ENCODE results near the gene SNX2.
"Not testable (repeated sequence)": the region's sequence is repeated elsewhere in the genome, so short reads cannot be mapped to it uniquely, and the experiment has no call there.

SNX2 gene
- 62.2 to 66.0 reads per million in 2 donors for total RNA-seq

DNA sequence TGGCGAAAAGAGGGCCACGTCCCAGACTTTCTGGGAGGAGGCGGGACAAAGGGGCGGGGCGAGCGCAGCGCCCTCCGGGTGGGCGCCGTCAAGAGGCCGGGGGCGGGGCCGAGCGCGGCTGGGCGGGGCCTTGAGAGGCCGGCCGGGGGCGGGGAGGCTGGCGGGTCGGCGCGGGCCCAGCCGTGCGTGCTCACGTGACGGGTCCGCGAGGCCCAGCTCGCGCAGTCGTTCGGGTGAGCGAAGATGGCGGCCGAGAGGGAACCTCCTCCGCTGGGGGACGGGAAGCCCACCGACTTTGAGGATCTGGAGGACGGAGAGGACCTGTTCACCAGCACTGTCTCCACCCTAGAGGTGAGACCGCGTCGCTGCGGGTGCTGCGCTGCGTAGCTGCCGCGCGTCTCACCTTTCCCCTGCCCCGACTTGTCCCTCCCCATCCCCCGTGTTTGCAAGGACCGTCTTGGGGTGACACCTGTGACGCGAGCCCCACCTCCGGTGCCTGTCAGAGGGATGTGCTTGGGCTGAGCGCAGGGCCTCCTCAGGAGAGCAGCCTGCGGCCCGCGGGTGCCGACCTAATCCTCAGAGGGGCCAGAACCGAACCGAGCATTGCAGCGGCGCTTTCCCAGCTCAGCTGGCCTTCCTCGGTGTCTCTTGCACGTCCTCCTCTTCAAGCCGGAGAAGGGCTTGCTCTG lies at the start of gene SNX2:
Gene SNX2, plus strand, starts transcription at position 220 of the 689 bp plus-strand sequence. Its CDS starts 24 bp downstream, at position 244.
- peak; percentile 84 for DNase-seq

- no peak for DNase-seq
Measured at GRCh38 chr5:122727112-122727541, 47.8 kb upstream of the SNX2 start.

DNA sequence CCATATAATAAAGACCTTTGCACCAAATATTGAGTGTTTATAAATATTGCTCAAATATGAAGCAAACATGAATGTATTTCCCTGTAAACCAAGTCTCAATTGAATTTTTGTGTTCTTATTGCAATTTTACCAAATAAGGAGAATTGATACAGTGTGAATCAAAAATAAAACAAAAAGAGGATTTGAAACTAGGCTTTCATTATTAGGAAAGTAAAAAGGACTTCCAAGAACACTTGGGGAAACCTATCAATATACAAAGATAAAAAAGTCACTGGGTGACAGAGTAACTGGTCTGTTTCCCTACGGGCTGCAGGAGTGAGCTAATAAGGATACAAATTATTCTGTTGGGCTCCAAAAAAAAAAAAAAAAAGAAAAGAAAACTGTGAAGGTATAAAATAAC lies 44.8 kb upstream of the SNX2 start:
- no peak for DNase-seq

DNA sequence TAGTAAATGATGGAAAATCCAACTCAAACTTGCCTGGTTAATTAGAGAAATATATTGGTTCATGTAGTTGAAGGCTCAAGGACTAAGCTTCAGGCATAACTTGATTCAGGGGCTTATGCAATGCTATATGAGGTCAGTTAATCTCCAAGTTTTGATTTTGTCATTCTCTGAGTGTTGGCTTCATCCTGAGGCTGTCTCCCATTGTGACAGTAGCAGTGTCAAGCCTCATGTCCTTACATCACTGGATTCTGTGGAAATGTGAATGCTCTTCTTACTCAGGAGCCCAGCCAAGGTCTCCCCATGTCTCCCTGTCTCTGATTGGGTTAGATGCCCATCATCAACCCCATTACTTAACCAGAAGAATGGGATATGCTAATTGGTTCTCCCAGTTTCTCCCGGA lies 44.4 kb upstream of the SNX2 start:
- DNase-seq, result no peak

DNA sequence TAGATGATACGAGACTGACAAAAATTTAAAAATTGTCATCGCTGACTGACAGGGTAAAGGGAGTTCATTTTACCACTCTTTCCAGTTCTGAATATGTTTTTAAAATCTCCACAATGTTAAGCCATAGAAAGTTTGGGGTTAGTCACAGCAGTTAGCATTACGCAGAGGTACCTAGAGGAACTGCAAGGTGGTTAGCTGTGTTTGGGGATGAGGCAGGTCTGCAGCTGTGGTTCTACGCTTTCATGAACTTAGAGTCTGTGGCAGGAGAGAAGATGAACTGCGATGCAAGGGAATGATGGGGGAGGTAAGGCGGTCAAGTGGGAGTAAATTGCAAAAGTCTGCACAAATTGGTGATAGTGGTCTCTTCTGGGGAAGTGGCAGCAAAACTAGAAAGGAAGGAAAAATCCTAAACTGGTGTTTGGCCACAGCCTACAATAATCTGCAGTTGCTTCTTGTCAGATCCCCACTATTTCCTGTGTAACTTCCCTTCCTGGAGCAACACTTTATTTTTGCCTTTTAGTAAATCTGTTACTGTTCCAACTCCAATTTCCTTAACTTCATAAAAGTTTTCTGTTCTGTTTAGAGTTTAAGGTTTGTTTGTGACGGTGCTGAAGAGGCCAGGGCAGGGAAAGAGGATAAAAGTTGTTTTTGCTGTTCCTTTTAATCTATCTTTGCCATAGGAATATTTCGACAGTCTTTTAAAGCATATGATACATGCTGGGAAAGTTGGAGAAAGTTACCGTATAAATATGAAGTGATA lies 38.6 kb upstream of the SNX2 start:
- no peak for DNase-seq

DNA sequence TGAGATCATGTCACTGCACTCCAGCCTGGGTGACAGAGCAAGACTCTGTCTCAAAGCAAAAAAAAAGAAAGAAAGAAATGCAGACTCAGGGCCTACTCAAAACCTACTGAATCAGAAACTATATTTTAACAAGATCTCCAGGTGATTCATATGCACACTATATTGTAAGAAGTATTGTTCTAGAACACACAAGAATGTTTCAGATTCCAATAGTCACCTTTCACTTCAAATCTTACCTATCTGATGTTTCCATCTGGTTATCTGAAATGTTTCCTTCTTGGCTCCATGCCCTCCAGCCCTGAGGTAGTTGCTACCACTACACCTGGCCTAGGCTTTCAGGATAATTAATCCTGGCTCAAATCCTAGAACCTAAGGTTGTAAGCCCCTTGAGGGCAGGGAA lies 36.8 kb upstream of the SNX2 start:
- no peak for DNase-seq

DNA sequence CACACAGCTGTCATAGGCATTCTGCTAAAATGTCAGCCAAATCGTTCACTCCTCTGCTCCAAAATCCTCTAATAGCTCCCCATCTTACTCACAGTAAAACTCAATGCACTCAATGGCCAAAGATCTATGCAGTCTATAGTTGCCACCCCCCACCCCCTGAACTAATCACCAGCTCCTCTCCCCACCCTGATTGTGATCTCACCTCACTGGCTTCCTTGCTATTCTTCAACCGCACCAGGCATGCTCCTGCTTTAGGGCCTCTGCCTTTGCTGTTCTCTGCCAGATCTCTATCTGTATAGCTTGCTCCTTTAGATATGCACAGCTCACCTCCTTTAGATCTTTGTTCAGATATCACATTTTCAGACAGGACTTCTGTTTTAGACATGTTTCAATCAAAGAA lies 33.2 kb upstream of the SNX2 start:
- DNase-seq, result no peak

DNA sequence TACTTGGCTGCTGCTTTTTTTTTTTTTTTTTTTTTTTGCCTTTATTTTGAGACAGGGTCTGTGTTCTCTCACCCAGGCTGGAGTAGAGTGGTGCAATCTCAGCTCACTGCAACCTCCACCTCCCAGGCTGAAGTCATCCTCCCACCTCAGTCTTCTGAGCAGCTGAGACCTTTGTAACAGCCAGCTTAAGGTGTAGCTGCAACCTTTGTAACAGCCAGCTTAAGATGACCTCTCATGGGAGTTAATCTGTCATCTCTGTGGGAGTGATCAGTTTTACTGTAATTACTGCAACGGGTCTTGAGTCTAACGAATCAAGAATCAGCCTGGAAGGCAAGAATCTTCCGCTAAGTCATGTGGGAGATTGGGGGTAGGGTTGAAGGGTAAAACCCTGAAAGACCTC lies 31.6 kb upstream of the SNX2 start:
- no peak for DNase-seq

DNA sequence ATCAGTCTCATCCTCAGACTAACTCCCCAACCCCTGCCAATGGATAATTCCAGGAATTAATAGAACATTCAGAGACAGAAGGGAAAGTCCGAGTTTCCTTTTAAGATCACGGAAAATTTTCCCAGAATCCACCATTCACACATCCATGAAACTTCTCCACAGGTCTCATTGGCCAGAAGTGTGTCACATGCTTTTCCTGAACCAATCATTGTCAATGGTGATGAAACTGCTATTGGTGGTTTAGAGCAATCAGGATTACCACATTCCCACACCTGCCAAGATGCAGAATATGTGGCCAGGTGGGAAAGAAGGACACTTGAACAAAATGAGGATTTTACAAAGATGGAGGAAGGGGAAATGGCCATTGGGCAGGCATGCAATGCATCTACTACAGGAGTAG lies 29.3 kb upstream of the SNX2 start:
- DNase-seq, result no peak

GRCh38 chr5:122749886-122750285 lies 25.0 kb upstream of the SNX2 start:
- DNase-seq, result no peak

DNA sequence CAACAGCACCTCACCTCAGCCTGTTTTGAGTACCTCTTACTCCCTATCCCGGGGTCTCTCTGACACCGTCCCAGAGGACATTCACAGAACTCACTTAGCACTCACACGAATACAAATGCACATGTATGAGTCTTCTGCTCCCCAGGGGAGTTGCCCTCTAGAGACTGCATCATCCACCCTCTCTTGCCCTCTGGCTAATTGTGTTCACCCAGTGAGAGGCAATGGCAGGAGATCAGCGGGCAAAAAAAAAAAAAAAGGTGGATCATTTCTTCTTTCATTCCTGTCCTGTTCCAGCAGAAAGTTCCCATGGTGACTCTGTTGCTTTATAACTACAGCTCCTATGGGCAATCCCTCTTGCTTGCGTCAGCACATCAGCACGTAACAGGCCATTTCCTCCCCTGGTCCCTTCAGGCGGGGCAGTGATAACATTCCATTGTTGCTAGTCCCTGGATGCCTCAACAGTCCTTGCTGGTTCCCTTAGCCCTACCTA lies 23.5 kb upstream of the SNX2 start:
- DNase-seq, result no peak

DNA sequence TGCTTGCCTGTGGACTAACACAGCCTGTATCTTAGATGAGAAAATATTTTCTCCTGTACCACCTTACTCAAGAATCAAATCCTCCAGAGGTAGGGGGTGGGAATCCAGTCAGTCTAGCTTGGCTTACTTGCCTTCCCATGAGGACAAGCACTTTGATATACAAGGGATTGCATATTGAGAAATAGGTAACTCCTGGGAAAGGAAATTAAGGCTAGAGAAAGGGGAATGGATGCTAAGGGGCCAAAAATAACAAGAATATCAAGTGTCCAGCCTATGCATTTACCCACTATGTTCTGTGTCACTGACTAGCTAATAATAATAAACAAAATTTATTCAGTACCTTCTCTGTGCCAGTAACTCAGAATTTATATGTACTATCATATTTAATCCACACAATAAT lies 21.4 kb upstream of the SNX2 start:
- DNase-seq, result no peak

- DNase-seq, result no peak
Measured at GRCh38 chr5:122755783-122756182, 19.1 kb upstream of the SNX2 start.

GRCh38 chr5:122756264-122756911 lies 18.5 kb upstream of the SNX2 start:
- DNase-seq, result no peak

DNA sequence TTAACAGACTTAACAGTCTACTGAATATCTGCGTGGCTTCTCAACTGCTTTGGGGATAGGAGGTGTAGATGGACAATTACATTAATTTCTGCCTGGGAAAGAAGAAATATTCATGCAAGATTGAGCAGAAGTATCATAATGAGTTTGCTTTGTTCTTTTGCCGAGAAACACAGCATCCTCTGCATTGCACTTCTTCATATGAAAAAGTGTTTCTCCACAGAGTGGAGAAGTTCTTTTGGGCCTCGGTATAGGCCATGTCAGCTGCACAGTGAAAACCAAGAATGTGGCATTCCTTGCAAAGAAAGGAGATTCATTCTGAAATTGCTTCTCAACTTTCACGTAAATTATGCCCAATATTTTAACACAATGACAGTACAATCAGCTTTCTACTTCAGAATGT lies 17.6 kb upstream of the SNX2 start:
- no peak for DNase-seq

GRCh38 chr5:122759241-122760070 lies 15.4 kb upstream of the SNX2 start:
- no peak for DNase-seq

GRCh38 chr5:122760236-122760635 lies 14.6 kb upstream of the SNX2 start:
- no peak for DNase-seq

DNA sequence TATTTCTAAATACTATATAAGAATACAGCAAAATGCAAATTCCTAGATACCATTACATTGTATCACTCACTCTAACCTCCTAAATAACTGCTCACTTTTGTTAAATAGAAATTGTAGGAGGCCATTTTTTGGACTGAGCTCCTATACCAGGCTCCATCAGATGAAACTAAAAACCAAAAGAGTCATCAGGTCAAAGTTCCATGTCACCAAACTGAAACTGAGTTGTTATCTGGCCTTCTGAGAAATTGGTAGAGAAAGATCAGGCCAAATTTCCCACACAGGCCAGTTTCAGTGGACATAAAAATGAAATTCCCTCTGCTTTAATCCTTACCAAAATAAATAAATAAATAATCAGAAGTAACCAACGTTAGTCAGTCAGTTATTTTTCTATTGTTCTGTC lies 13.8 kb upstream of the SNX2 start:
- DNase-seq, result no peak

GRCh38 chr5:122761896-122762295 lies 13.0 kb upstream of the SNX2 start:
- DNase-seq, result not testable (repeated sequence)

DNA sequence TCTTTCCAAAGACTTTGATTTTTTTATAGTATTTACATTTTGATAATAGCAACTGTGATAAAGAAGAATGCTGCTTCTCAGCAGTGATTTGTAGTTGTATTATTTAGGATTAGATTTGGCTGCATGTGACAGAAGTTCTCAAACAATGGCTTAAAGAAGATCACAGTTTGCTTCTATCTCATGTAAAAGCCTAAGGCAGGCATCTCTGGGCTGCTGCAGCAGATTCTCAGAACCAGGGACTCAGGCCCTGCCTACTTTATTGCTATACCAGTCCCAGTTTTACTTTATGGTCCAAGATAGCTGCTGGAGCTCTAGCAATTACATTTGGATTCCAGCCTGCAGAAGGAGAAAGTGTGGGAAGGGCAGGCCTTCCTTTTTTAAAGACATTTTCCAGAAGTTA lies 8.8 kb upstream of the SNX2 start:
- no peak for DNase-seq

DNA sequence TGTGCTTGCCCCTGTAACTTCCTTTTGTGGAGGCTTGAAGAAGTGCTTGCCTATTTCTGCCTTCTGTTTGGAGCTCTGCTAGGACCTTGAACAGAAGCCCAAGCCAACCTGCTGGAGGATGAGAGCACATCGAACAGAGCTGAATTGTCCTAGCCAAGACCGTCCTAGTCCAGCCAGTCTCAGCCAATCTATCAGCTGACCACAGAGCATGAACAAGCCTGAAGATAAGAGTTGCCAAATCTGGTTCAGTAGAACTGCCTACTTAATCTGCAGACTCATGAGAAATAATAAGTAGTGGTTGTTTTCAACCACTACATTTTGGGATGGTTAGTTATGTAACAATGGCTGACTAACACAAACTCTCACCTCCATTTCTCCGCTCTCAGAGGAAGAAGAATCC lies 4.4 kb upstream of the SNX2 start:
- no peak for DNase-seq

- DNase-seq, result no peak
Measured at GRCh38 chr5:122772446-122772845, 2.4 kb upstream of the SNX2 start.

DNA sequence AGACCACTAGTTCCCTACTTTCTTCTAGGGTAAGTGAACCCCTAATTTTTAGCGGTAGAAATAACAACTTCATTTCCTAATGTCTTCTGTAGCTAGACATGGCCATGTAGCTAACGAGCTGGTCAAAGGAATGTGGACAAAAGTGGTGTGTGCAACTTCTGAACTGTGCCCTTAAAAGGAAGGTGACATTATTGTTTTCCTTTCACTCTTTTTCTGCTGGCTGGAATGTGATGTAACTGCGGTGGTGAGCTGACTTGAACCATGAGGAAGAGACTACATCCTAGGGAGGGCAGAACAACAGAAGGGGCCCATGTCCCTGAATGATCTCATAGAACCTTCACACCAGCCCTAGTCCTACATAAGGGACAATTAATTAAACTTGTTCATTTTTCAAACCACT lies 1.3 kb upstream of the SNX2 start:
- DNase-seq, result no peak

Data from activated gamma-delta T cell (primary cell).